H9 (cell line): ENCODE data around the gene WLS. TPM values are rescaled to one million over a fixed set of nuclear protein-coding genes. Genes with fewer than 3 reads are reported as not detected.

Source experiments
- DNase-seq: peaks from one replicate; pipeline ENCODE4 v3.0.0-alpha.2; 2017
- H2AFZ ChIP-seq: one replicate; pipeline ENCODE4 v1.6.1; 2013; ENCODE audit warnings: mild to moderate bottlenecking, low read length, control low read depth, moderate library complexity
- H2AK5ac ChIP-seq: 2 replicates; pipeline ENCODE4 v1.6.1; 2013; ENCODE audit warnings: low read length, control low read depth, mixed read lengths; ENCODE audit not compliant: insufficient read length
- H2BK120ac ChIP-seq: one replicate; pipeline ENCODE4 v1.6.1; 2013; ENCODE audit warnings: low read depth, mild to moderate bottlenecking, low read length, control low read depth, inconsistent platforms; ENCODE audit not compliant: poor library complexity, severe bottlenecking
- H2BK12ac ChIP-seq: 2 replicates; pipeline ENCODE4 v1.6.1; 2013; ENCODE audit warnings: low read length, control low read depth, mixed read lengths, low read depth; ENCODE audit not compliant: insufficient read length
- H2BK15ac ChIP-seq: 2 replicates; pipeline ENCODE4 v1.6.1; 2013; ENCODE audit warnings: low read depth, low read length, control low read depth
- H2BK20ac ChIP-seq: one replicate; pipeline ENCODE4 v1.6.1; 2013; ENCODE audit warnings: low read depth, mild to moderate bottlenecking, low read length, control low read depth, inconsistent platforms; ENCODE audit not compliant: poor library complexity, severe bottlenecking
- H2BK5ac ChIP-seq: 2 replicates; pipeline ENCODE4 v1.6.1; 2013; ENCODE audit warnings: low read length, control low read depth, mixed read lengths; ENCODE audit not compliant: insufficient read length
- H3K14ac ChIP-seq: 2 replicates; pipeline ENCODE4 v1.6.1; 2013; ENCODE audit warnings: low read length, control low read depth; ENCODE audit not compliant: insufficient read depth
- H3K18ac ChIP-seq: 2 replicates; pipeline ENCODE4 v1.6.1; 2013; ENCODE audit warnings: low read depth, mild to moderate bottlenecking, mixed read lengths, low read length, control low read depth; ENCODE audit not compliant: insufficient read length
- H3K23ac ChIP-seq: 2 replicates; pipeline ENCODE4 v1.6.1; 2013; ENCODE audit warnings: low read length, control low read depth, mixed read lengths, low read depth; ENCODE audit not compliant: insufficient read length
- H3K23me2 ChIP-seq: 2 replicates; pipeline ENCODE4 v1.6.1; 2013; ENCODE audit warnings: low read depth, mild to moderate bottlenecking, mixed read lengths, low read length, control low read depth; ENCODE audit not compliant: insufficient read length, poor library complexity, severe bottlenecking
- H3K27ac ChIP-seq: 2 replicates; pipeline ENCODE4 v1.5.1; 2013; ENCODE audit warnings: low read length, control low read depth, mixed read lengths, low read depth; ENCODE audit not compliant: insufficient read length
- H3K27me3 ChIP-seq: 2 replicates; pipeline ENCODE4 v1.6.1; 2013; ENCODE audit warnings: low read length, control low read depth, inconsistent platforms; ENCODE audit not compliant: insufficient read depth
- H3K4ac ChIP-seq: 2 replicates; pipeline ENCODE4 v1.6.1; 2013; ENCODE audit warnings: low read depth, mild to moderate bottlenecking, control low read depth, inconsistent platforms, low read length, moderate library complexity
- H3K4me1 ChIP-seq: 2 replicates; pipeline ENCODE4 v1.6.1; 2013; ENCODE audit warnings: low read length, control low read depth, inconsistent platforms; ENCODE audit not compliant: insufficient read depth
- H3K4me2 ChIP-seq: 2 replicates; pipeline ENCODE4 v1.6.1; 2013; ENCODE audit warnings: low read length, control low read depth, mixed read lengths; ENCODE audit not compliant: insufficient read length, insufficient read depth
- H3K56ac ChIP-seq: 2 replicates; pipeline ENCODE4 v1.6.1; 2013; ENCODE audit warnings: low read depth, mild to moderate bottlenecking, mixed read lengths, low read length, control low read depth; ENCODE audit not compliant: insufficient read length
- H3K79me1 ChIP-seq: 2 replicates; pipeline ENCODE4 v1.6.1; 2013; ENCODE audit warnings: low read depth, mild to moderate bottlenecking, moderate library complexity, low read length, control low read depth, inconsistent platforms; ENCODE audit not compliant: insufficient read depth, poor library complexity, severe bottlenecking
- H3K79me2 ChIP-seq: 2 replicates; pipeline ENCODE4 v1.6.1; 2013; ENCODE audit warnings: low read length, control low read depth, inconsistent platforms; ENCODE audit not compliant: insufficient read depth
- H3K9ac ChIP-seq: 2 replicates; pipeline ENCODE4 v1.6.1; 2013; ENCODE audit warnings: low read length, control low read depth, mixed read lengths; ENCODE audit not compliant: insufficient read length; ENCODE audit errors: extremely low read depth
- H3K9me3 ChIP-seq: one replicate; pipeline ENCODE4 v1.6.1; 2013; ENCODE audit warnings: low read depth, low read length, inconsistent platforms; ENCODE audit not compliant: control insufficient read depth
- H3T11ph ChIP-seq: one replicate; pipeline ENCODE4 v1.6.1; 2013; ENCODE audit warnings: mild to moderate bottlenecking, low read length, control low read depth, inconsistent platforms
- H4K20me1 ChIP-seq: one replicate; pipeline ENCODE4 v1.6.1; 2013; ENCODE audit not compliant: control insufficient read depth, insufficient read length, insufficient read depth
- H4K5ac ChIP-seq: 2 replicates; pipeline ENCODE4 v1.6.1; 2013; ENCODE audit warnings: low read depth, mild to moderate bottlenecking, mixed read lengths, low read length, control low read depth; ENCODE audit not compliant: insufficient read length
- H4K8ac ChIP-seq: replicated peaks from 2 replicates; pipeline ENCODE4 v1.6.1; 2013; ENCODE audit warnings: low read length, control low read depth, mixed read lengths, low read depth; ENCODE audit not compliant: insufficient read length
- H4K91ac ChIP-seq: 2 replicates; pipeline ENCODE4 v1.6.1; 2013; ENCODE audit warnings: low read depth, mild to moderate bottlenecking, moderate library complexity, mixed read lengths, low read length, control low read depth; ENCODE audit not compliant: insufficient read length
- H3K27ac Mint-ChIP-seq, 3 experiments: 2 replicates in 2 of 3; 3 replicates in 1 of 3; pipeline ENCODE4 v1.8.0; 2020 to 2021; ENCODE audit warnings: mixed read lengths in 3 of 3, mild to moderate bottlenecking in 1 of 3, moderate library complexity in 1 of 3
- H3K27me3 Mint-ChIP-seq: 2 replicates; pipeline ENCODE4 v1.8.0; 2021; ENCODE audit warnings: low read depth, mild to moderate bottlenecking, moderate library complexity, mixed read lengths
- H3K36me3 Mint-ChIP-seq, 3 experiments: 2 replicates in 2 of 3; 3 replicates in 1 of 3; pipeline ENCODE4 v1.8.0; 2020 to 2021; ENCODE audit warnings: low read depth in 3 of 3, mixed read lengths in 3 of 3; ENCODE audit not compliant: insufficient read depth in 1 of 3
- H3K4me1 Mint-ChIP-seq, 2 experiments: 2 replicates each; pipeline ENCODE4 v1.8.0; 2020; ENCODE audit warnings: mixed read lengths in 2 of 2
- H3K4me3 Mint-ChIP-seq, 2 experiments: 2 replicates in 1 of 2; 3 replicates in 1 of 2; pipeline ENCODE4 v1.8.0; 2020 to 2021; ENCODE audit warnings: mild to moderate bottlenecking in 2 of 2, mixed read lengths in 2 of 2, moderate library complexity in 1 of 2
- H3K9me3 Mint-ChIP-seq, 2 experiments: 2 replicates in 1 of 2; 3 replicates in 1 of 2; pipeline ENCODE4 v1.8.0; 2020; ENCODE audit warnings: mild to moderate bottlenecking in 2 of 2, mixed read lengths in 2 of 2, moderate library complexity in 1 of 2
- CTCF ChIP-seq: fragments of 200-600 bp; sonication (generic); conservative IDR thresholded peaks from 3 replicates; pipeline ENCODE4 v1.8.0; 2021; ENCODE audit warnings: antibody characterized with exemption, mild to moderate bottlenecking
- WGBS: extraction: QIAGEN DNeasy Blood & Tissue Kit; methylation state at CpG from one replicate; pipeline ENCODE4 v1.1.7; 2013; ENCODE audit warnings: missing lambda C conversion rate, low lambda C conversion rate, mixed read lengths; ENCODE audit not compliant: insufficient read length; ENCODE audit errors: extremely low coverage; 5-methylcytosine and 5-hydroxymethylcytosine counted together
- total RNA-seq: library from RNA; stranded (reverse); gene quantifications from 2 replicates; pipeline ENCODE4 v1.2.1, GENCODE V29; 2021

WLS gene
- total RNA-seq, 1 experiment from 2014 or later = 0.94 TPM

GRCh38 chr1:68175621-68176398, 56.5 kb downstream of the WLS start:
- H3K9me3 ChIP-seq = no peaks in the 10 kb centered on the region
- no peak overlapping the region for H3K4ac ChIP-seq
- H2BK20ac ChIP-seq = no peak overlapping the region
- no peak overlapping the region for H2BK120ac ChIP-seq
- no peak for DNase-seq
- no peak overlapping the region for H2AK5ac ChIP-seq
- no peak overlapping the region for H3K56ac ChIP-seq
- Mint-ChIP-seq H3K4me1 (peaks cover 0 to 11% of the 10 kb centered on the region in 2 experiments; a peak in 2 of 4 replicates), H3K27me3 (peaks cover 13% of the 10 kb centered on the region), H3K36me3 (no peaks in the 10 kb centered on the region), H3K4me3 (no peak overlapping the region), H3K27ac (no peak overlapping the region), H3K9me3 (peaks cover 0 to 2% of the 10 kb centered on the region in 2 experiments; a peak in 1 of 5 replicates)
- no CpG with 5 or more reads among the region's 8 CpGs for WGBS
- H4K91ac ChIP-seq = no peak overlapping the region
- H3K4me2 ChIP-seq = no peak overlapping the region
- H3T11ph ChIP-seq = no peak overlapping the region
- H3K27me3 ChIP-seq = no peaks in the 10 kb centered on the region
- no peak overlapping the region for H3K23ac ChIP-seq
- no peak overlapping the region for H3K18ac ChIP-seq
- H2BK5ac ChIP-seq = no peak overlapping the region
- H2AFZ ChIP-seq = no peak overlapping the region
- H3K14ac ChIP-seq = no peak overlapping the region
- no peaks in the 10 kb centered on the region for H3K79me1 ChIP-seq
- no peak overlapping the region for H2BK15ac ChIP-seq
- H4K20me1 ChIP-seq = no peaks in the 10 kb centered on the region
- no peak overlapping the region for H2BK12ac ChIP-seq
- no peak overlapping the region for H4K5ac ChIP-seq
- no peak for TF ChIP-seq CTCF
- no peak overlapping the region for H4K8ac ChIP-seq
- H3K79me2 ChIP-seq = no peaks in the 10 kb centered on the region
- no peaks in the 10 kb centered on the region for H3K23me2 ChIP-seq
- H3K27ac ChIP-seq = no peak overlapping the region
- no peaks in the 10 kb centered on the region for H3K4me1 ChIP-seq
- H3K9ac ChIP-seq = no peak overlapping the region
